GM18517 (cell line): Measurements from ENCODE around the gene MEDAG.
"Not testable (repeated sequence)": the region's sequence is repeated elsewhere in the genome, so short reads cannot be mapped to it uniquely, and the experiment has no call there.

Experiments used
- ATAC-seq: cut with Tn5 transposase; IDR thresholded peaks from one replicate; pipeline ENCODE4 v1.9.1; 2021; ENCODE audit warnings: mild to moderate bottlenecking, moderate library complexity; ENCODE audit not compliant: unreplicated experiment

The MEDAG gene

DNA sequence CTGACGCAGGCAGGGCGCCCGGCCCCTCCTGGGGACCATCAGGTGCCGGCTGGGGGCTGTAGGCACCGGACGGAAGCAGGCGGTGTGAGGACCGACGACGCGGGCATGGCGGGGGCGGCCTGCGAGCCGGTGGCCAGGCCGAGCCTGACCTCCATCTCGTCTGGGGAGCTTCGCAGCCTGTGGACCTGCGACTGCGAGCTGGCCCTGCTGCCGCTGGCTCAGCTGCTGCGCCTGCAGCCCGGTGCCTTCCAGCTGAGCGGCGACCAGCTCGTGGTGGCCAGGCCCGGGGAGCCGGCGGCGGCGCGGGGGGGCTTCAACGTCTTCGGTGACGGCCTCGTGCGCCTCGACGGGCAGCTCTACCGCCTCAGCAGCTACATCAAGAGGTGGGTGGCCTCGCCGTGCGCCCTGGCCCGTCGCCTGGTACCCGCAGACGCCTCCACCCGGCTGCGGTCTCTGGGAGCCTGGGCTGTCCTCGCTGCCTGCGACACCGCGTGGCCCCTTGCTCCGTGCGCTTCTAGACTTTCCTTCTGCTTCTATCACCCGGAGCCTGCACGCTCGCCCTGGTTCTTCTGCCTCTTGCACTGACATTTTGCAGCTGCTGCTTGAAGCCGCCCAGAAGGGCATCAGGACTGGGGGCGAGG is 460 bp downstream of the MEDAG start:
- ATAC-seq = no peak

DNA sequence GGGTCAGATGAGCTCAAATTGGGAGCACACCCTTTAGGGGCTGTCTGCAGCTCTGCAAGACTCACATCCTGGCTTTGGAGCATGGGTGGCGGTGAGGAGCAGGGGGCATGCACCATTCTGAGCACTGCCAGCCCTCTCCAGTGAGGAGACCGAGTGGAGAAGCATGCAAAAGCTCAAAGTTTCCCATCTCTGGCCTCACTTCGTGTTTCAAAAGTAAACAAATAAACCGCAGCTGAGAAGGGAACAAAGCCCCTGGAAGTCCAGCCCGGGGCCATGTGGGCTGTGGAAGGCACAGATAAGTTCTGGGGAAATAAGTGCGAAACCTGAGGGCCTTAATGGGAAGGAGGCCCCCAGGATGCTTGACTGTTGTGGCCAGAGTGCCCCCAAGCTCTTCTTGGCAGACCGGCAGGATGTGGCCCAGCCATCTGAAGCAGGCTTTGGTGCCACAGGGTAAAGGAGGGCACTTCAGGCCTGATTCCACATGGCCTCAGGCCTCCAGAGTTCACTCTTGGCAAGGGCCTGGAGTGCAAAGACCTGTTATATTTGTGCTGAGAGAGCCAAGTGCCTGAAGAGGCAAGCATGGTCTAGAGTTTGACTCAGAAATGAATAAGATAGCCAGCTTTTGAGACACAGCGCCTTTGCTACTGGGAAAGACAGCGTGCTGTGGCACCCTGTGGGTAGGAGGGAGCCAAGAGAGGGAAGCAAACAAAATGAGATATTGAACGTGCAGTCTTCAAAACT is 1.2 kb downstream of the MEDAG start:
- ATAC-seq = no peak

DNA sequence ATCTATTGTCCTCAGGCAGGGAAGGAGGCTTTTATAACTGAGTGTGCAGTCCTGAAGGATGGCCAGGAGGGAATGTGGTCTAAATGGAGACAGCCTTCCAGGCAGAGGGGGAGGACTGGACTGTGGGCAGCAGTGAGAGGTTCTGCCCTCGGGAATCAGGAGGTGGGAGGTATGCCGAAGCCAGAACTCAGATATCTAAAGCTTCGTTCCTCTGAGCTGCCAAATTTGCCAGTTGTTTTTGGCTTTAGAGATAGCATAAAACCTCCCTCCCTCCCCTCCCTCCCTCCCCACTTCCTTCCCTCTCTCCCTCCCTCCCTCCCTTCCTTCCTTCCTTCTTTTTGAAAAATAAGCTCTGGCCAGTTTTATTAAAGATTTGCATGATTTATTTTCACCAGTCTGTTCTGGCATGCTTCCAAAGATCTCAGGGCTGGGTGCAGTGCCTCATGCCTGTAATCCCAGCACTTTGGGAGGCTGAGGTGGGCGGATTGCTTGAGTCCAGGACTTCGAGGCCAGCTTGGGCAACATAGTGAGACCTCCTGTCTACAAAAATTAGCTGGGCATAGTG is 2.4 kb downstream of the MEDAG start:
- no peak for ATAC-seq

DNA sequence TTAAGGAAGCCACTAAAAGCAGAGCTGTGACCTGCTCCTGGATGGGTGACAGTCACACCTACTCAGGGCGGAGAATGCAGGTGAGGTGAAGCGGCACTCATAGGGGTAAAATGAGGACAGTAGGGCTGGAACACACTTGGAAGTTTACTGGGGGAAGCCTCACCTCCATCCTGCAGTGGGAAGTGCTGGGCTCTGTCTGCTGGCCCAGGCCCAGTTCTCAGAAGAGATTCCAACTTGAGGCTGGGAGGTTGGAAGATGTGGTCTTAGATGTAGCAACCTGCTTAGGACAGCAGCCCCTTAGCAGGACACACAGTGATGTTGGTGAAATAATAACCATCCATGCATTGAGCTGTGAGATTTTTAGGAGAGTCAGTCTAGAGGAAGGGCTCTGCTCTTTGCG is 4.6 kb downstream of the MEDAG start:
- ATAC-seq = no peak

DNA sequence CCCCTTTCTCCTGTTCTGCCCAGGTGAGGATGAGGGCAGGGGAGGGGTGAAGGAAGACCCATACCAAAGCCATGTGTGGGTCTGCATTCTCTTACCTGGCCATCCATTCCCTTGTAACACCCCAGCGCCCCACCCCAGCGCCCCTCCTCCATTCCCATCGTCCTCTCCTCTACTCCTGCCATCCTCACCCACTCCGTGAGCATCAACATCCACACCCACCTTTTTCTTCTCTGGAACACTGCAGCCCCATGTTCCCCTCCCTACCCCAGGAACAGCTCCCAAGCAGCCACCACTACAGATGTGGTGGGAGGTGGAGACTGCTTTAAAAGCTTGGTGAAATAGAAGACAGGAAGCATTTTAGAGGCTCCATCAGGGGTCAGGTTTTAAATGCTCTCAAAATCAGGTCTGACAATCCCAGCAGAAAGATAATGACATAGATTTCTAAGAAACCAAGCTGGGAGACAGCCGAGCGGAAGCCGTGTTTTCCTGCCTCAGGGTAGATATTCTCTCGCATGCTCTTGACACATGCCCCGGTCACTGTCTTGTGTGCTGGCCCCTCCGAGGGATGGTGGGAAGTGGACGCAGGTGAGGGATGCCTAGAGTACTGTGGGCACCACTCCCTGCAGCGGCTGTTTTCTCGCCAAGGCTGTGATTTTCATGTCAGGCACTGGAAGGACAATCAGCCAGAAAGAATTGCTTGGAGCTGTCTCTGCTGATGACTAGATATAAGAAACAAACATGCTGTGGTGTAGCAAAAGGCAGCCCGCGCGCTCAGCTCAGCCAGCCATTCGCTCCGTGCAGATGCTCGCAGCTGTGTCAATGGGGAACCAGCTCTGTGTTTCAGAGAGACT is 9.8 kb downstream of the MEDAG start:
- no peak for ATAC-seq

DNA sequence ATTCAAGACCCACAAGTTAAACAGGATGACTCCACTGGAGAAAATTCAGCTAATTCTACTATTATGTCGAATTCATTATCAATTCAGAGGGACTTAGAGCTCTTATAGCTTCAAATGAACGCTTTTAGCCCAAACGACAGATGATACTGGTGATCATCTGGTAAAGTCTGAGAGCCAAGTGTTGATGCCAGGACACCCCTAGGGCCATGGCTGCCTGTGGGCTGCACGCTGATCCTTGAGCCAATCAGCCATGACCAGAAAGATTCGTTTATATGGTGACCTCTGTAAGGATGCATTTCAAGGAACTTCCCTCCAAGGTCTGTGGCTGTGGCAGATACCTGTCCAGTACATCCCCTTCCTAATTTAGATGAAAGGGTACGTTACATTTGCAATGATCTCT is 10.9 kb downstream of the MEDAG start:
- ATAC-seq = no peak

DNA sequence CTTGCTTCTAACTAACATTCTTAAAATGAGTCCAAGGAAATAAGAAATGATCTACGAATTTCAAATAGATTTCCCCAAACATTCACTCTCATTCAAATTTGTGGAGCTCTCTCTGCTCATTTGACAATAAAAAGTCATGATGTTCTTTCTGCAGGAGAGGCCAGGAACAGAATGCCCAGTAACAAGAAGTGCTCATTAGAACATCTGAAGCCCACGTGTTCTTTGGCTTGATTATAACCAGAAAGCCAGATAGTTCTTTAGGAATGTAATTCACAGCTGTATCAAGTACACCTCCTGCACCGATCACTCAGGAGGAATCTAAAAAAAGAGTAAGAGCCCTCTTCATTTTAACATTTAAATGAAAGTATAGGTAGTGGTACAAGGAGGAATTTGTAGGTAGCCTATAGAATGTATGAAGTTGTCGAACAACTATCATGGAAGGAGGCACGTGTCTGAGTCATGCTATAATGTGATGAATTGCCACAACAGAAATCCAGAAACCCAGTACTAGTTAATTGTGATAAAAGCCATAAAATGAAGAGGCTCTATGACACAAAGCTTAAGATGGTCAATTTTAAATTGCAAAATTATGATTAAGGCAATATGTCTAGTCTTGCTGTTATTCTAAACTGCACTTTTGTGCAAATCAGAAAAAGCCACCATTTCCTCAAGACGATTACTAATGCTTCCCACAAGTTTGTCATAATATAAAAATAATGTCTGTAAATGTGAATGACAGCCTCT is 12.8 kb downstream of the MEDAG start:
- ATAC-seq = no peak

DNA sequence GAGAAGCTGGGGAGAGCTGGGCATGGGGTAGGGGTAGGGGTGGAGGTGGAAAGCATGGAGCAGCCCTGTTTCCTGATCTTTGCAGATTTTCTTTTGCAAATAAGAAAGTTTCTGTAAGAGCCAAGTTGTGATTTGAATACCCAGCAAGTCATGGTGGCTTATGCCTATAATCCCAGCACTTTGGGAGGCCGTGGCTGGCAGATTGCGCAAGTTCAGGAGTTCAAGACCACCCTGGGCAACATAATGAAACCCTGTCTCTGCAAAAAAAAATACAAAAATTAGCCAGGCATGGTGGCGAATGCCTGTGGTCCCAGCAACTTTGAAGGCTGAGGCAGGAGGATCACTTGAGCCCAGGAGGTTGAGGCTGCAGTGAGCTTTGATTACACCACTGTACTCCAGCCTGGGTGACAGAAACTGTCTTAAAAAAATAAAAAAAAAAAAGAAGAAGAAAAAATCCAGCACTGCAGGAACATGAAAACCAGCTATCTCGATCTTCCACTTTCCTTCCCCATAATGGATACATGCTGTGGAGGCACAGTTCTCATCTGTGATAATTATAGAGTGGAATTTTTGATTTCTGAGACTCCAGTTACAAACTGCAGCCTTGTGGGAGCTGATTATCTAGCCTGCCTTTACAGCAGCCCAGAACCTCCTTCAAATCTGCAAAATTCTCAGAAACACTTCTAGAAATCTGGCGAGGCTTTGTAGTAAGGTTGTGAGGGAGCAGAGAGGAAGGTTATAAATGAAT is 14.3 kb downstream of the MEDAG start:
- no peak for ATAC-seq

DNA sequence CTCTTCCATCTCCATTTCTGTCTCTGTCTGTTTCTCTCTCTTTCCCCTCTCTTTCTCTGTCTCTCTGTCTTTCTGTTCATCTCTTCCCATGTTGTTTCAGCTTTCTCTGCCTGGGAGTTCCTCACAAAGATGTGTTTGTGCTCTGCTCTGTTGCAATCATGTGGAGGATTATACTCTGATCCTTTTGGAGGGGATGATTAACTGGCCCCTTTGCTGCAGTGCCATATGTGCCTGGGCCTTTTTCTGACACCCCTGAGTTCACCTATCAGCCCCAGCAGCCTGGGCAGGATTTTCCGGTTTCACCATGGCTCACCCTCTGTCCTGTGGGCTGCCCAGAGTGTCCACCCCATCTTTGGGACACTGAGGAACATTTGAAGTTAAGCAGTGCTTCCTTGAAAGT is 17.3 kb downstream of the MEDAG start:
- no peak for ATAC-seq

DNA sequence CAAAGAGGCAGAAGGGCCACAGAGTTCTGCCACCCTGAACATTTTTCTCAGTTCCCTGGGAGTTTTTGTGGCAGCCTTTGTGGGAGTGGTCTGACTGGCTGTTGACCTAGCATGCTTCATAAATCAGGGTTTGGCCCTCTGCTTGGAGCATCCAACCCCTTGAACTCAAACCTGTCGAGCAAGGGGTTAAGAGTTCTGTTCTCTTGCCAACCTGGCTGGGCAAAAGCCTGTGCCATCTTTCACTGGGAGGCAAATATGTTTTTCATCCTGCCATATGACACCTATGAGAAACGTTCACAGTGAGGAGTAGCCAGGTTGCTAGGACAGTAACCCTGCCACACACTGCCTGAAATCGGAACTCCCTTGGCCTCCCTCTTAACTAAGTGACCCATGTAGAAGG is 18.6 kb downstream of the MEDAG start:
- ATAC-seq = no peak

DNA sequence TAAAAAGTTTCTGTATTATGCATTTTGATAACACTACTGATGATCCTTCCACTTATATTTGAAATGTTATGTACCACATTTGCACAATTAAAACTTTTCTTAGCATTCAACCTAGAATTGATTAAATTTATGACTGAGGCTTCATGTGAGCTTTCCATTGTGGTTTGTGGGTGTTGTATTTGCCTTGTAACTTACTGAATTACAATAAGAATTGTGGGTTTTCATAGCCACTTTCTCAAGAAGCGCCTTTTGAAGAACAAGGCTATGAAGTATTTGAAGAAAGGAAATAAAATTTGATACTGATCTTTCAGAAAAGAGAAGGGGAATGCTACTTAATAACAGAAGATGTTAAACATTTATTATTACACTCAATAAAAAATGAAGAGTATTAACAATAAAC is 19.4 kb downstream of the MEDAG start:
- no peak for ATAC-seq

DNA sequence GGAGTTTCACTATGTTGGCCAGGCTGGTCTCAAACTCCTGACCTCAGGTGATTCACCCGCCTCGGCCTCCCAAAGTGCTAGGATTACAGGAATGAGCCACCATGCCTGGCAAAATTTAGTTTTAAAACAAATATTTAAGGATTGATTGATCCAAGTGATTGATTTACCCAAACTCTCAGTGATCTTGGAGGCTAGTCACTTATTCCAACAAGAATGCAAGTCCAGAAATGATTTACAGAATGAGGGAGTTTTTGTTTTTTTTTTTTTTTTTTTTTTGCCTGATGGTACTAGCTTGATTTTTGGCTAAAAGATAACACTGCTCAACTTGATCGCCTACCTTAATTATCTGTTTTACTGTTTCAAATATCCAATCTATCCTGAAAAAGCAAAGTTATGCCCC is 20.7 kb downstream of the MEDAG start:
- no peak for ATAC-seq

DNA sequence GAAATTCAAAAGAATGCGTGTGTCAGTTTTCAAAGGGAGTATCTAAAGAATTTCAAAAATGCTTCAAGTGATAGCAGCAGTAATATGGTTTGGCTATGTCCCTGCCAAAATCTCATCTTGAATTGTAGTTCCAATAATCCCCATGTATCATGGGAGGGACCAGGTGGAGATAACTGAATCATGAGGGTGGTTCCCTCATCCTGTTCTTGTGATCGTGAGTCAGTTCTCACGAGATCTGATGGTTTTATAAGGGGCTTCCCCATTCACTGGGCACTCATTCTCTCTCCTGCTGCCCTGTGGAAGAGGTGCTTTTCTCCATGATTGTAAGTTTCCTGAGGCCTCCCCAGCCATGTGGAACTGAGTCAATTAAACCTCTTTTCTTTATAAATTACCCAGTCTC is 21.1 kb downstream of the MEDAG start:
- ATAC-seq = not testable (repeated sequence)

DNA sequence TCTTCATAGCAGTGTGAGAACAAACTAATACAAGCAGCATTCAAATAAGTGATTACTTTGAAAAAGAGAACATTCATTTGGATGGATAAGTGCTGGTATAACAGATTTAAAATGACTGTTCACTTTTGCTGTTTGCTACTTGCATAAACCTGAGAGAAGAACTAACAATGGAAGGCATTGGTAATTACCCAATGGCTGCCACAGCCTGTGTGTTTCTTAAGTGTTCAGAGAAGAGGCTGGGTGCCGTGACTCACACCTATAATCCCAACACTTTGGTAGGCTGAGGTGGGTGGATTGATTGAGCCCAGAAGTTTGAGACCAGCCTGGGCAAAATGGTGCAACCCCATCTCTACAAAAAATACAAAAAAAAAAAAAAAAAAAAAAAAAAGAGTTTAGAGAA is 21.5 kb downstream of the MEDAG start:
- no peak for ATAC-seq

DNA sequence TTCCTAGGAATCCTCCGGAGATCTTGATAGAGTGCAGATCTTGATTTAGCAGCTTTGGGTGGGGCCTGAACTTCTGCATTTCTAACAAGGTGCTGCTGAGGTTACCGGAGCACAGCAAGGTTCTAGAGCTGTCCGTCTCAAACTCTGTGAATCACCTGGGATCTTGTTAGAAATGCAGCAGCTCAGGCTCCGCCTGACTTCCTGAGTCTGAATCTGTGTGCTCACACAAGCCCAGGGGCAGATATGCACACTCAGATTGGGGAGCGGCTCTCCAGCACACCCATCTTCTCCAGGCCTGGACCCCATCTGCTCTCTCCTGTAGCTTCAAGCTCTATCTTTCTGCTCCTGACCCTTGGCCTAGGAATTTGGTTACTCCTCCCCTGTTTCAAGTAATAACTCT is 22.9 kb downstream of the MEDAG start:
- ATAC-seq = no peak

DNA sequence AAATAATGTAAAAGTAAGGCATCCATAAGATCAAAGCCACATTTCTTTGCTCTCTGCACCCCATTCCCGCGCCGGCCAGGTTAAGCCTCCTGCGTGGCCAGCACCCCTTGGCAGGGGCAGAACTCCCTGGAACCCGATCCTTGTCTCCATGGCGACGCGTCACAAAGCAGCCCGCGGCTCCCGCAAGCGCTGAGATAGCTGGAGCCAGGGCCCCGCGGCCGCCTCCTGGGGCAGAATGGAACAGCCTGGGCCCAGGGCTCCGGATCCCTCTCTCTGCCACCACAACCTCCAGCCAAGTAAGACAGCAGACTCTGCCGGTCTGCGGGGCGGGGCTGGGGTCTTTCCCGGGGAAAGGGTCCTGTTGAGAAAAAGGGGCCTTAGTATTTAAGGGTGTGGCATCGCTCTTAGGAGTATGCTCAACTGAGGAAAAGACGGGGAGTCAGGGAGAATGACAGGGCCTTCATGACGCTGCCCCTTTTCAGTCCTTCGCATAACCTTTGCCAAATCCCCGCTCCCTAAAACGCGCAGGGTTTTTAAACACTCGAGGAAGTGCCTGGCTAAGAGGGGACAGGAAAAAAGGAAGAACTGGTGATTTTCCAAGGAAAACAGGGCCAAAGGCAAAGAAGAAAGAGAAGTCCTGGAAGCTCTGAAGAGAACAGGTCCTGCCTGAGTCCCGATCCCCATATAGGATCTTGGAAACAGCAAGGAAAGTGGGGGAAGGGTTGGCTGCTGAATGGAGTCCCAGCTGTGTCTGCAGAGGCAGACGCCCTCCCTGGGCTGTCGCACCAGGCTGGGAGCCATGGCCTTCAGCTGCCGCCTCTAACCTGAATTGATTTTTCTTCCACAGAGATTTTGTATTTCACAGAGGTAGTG is 26.6 kb downstream of the MEDAG start, which contains the start of gene TEX26:
Gene TEX26 (plus strand): TSS at position 176 of the 873 bp plus-strand sequence. CDS start 60 bp downstream, at position 236.
- ATAC-seq = no peak

DNA sequence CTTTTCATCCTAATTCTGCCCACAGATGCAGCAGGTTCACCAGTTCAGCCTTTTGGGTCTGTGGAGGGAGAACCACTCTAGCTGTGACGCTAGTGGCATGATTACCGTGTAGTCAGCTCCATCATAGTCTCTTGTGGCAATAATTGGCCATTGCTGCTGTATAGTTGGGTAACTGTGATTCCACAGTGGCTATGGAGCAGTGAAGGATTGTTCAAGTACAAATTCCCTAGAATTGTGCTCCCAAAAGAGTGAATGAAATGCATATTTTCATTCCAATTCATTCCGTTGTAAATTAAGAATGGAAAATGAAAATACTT is 27.2 kb downstream of the MEDAG start:
- ATAC-seq = no peak

DNA sequence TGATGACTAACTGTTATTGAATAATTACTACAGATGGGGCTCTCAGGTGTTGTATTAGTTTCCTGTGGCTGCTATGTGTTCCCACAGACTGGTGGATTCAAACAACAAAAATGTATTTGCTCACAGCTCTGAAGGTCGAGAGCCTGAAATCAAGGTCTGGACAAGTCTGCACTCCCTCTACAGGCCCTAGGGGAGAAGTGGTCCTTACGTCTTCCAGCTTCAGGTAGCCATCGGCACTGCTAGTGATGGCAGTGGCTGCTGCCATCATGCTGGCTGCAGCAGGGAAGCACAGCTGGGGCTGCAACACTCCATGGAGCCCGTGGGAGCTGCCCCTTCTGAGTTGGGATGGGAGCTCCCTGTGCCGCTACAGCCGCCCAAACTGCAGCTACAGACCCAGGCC is 28.3 kb downstream of the MEDAG start:
- ATAC-seq = no peak

DNA sequence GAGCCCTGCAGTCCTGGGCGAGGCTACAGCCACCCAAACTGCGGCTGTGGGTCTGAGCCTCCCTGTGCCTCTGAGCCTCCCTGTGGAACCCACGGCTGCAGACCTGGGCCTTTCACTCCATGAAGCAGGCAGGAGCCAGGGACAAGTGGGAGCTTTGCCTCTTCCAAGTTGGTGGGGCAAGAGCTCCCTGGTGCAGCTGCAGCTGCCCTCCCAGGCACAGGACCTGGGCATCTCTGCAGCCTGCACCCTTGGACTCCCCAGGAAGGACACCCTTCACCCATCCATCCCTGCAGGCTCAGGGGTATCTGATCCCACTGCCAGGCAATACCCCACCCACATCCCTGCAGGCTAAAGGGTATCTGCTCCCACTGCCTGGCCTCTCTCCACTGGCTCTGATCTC is 28.7 kb downstream of the MEDAG start:
- ATAC-seq = no peak
